Activated CD4-positive, alpha-beta T cell treated with anti-CD3 and anti-CD28 coated beads for 1 hour (primary cell): ENCODE measurements around the gene RFPL3.
"Not testable (repeated sequence)": the region's sequence is repeated elsewhere in the genome, so short reads cannot be mapped to it uniquely, and the experiment has no call there.

Experiments
- DNase-seq: peaks from one replicate; pipeline ENCODE4 v3.0.0-alpha.2; 2020

Gene RFPL3

DNA sequence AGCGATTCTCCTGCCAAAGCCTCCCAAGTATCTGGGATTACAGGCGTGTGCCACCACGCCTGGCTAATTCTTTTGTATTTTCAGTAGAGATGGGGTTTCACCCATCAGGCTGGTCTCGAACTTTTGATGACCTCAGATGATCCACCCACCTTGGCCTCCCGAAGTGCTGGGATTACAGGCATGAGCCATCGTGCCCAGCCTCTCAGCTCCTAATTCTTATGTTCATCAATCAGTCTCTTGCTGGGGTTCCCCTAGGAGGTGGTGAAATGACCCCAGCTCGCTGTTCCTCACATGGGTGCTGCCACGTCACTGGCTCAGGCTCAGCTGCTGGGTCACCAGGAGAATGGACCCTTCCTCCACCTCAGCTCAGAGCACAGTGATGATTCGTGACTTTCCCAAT is at the start of gene RFPL3:
Gene RFPL3 (plus strand): TSS at position 301 of the 400 bp plus-strand sequence. CDS start 205 bp downstream, outside the sequence.
- not testable (repeated sequence) for DNase-seq

DNA sequence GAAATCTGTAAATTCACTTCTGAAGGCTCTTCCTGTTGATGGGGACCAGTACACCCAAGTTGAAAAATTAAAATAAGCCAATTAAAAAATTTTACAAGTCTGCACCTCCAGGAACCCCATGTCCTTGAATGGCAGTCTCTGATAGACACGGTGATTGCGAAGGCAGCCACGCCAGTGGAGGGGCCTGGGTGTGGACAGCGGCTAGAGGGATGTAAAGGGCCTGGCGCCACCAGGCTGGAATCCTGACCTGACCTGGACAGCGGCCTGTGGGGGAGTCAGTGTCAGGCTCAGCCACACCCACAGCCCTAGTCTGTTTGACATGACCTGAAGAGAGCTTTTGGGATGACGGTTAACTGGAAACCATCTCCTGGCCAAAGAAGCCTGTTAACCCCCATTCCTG is 49.5 kb upstream of the RFPL3 start:
- DNase-seq: no peak

DNA sequence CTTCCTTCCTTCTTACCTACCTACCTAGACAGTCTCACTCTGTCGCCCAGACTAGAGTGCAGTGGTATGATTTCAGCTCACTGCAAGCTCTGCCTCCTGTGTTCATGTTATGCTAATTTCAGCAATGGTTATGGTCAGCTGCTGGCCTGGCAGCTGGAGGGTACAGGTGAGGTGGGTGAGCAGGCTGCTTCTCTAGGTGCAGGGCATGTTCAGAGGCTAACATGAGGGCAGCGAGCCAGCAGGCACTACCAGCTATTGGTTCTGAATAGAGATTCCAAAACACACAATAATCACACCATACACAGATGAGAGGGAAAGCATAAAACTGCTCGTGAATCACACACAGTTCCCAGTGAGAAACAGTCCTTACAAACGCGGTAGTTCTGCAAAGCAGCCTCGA is 48.7 kb upstream of the RFPL3 start:
- no peak for DNase-seq

DNA sequence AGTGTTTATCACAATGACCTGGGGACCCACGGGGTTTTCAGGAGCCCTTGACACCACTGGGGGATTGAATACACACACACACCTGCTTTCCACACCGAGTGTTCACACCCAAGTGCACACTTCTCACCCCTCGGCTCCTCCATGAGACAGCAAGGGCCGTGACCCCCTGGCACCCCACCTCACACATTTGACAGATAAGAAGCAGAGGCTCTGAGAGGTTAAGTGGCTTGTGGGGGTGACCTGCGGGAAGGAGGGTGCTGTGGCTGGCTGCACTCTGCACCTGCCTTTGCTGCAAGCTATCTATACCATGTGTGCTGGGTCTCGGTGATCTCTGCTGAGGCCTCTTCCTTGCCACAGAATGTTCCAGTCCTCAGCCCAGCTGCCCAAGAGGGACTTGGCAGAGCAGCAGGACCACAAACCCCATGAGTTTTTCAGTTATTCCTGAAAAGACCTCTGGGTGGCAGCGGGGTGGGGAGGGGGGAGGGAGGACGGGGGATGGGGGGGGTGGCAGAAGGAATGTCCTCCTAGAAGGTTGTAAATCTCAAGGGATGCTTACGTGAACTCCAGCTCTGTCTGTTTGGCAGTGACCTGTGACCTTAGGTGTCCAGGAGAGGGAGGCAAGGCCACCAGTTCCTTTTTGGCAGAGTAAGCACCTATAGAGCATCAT is 47.9 kb upstream of the RFPL3 start:
- DNase-seq: no peak

DNA sequence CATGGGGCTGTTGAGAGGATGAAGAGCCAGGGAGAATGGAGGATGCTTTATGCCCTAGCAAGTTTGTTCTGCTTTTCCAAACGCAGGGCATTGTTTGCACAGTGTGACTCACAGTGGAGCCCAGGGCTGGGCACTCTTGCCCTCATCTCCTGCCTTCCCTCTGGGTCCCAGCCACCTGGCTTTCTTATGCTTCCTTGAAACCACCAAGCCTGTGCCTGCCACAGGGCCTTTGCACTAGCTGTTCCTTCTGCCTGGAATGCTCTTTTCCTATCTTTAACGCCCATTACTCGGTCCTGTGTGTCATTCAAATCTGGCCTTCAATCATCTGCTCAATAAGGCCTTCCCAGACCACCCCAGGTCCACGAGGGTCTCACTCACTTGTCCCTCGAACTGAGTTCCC is 46.9 kb upstream of the RFPL3 start:
- no peak for DNase-seq

DNA sequence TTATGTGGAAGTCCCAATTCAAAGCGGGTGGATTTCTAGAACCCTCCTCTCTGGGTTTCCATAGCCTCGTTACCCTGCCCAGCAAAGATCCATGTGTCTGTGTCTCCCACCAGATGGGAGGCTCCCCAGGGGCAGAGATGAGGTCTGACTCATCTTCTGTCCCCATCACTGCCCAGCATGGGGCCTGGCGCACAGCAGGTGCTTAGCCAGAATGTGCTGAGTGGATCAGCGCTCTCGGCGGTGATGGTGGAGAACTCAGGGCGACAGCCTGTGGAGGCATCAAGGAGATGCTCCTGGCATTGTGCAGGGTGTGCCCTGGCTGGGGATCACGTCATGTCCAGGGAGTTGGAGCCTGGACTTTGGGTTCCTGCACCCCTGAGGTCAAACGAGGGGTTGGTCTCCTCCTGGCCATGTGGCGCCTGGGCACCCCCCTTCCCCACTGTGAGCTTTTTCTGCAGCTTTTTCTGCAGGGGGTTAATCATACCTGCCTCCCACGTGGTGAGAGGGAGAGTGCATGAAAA is 46.1 kb upstream of the RFPL3 start:
- no peak for DNase-seq

DNA sequence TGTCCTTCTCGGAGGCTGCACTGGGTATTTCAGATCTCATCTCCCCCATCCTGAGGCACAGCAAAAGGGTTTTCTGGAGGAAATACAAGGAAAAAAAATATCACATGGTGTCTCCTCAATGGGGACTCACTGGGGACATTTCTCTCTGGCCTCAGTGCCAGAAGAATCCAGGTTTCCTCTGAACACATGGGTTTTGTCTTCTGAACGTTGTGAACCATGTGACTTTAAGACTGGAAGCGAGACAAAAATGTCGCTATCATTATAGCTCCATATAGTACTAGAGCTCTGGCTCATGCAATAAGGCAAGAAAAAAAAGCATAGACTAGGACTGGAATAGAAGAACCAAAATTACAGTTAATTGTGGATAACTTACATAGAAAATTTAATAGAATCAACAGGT is 44.9 kb upstream of the RFPL3 start:
- no peak for DNase-seq

DNA sequence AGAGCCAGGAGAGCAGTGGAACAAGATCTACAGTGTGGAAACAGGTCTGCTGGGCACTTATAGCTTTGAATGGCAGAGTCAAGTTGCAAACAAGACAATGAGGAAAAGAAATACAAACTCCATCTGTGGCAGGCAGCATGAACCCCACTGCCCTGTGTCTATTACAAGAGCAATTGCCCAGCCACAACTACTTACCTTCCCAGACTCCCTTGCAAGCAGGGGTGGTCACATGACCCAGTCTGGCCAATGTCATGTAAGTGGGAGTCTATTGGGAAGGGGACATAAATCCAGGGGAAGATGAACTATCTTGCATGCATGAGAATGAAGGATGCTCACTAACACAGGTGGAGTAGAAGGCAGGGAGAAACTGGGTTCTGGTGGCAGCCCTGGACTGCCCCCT is 44.1 kb upstream of the RFPL3 start:
- no peak for DNase-seq

DNA sequence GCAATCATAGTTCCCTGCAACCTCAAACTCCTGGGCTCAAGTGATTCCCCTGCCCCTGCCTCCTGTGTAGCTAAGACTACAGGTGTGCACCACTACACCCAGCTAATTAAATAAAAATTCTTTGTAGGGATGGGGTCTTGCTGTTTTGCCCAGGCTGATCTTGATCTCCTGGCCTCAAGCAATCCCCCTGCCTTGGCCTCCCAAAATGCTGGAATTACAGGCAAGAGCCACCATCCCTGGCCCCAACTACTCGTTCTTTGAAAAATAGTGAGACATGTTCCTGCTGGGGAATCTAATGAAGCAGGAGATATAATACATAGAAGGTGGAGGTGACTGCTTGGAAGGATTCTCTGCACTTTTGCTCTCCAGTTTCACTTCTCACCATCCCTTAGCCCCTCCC is 40.1 kb upstream of the RFPL3 start:
- no peak for DNase-seq

DNA sequence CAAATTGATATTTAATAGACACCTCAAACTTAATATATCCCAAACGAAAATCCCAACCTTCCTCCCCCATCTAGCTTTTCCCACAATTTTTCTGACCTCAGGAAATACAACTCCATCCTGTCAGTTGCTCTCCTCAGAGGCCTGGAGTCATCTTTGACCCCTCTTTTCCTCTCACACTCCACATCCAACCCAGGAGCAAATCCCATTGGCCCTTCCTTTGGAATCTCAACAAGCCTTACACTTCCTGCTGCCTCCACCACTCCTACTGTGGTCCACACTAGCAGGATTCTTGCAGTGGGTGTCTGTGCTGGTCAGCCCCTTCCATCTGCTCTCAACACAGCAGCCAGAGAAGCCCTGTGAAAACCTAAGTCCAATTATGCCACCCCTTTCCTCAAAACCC is 39.3 kb upstream of the RFPL3 start:
- DNase-seq: no peak

DNA sequence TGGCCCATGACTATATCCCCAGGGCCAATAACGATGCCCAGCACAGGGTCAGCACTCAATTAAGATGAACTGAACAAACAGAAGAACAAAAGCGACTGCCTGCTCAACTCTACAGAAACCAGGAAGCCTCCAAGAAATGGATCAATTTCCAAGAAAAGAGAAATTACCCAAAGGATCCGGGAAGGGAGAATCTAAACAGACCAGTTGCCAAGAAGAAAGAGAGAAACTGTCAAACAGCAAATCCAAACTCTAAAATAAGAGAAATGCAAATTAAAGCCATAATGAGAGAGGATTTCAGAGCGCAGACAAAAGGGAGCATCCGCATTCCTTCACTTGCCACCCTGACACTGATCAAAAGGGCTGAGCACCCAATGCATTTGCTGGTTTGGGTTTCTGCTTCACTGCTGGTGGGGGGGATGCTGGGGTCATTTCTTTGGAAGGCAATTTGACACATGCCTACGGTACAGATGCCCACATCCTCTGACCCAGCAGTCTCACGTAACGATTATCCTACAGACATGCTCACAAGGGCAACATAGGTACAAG is 37.7 kb upstream of the RFPL3 start:
- no peak for DNase-seq

DNA sequence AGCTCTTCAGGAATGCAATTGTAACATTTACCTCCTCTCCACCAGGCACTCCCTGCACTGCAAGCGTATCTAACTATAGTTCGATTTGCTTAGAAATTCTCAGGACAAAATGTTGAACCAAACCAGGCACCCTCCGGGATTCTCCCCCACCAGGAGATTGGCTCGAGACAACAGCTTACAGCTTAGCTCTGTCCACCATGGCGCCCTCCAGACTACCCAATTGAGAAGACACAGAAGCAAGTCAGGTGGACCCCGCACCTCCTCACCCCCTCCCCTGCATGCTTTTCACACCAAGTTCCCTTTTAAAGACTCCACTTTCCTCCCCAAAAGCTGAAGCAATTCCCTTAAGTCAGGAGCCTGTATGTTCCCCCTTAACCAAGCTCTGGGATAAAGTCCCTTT is 34.7 kb upstream of the RFPL3 start:
- DNase-seq: no peak

DNA sequence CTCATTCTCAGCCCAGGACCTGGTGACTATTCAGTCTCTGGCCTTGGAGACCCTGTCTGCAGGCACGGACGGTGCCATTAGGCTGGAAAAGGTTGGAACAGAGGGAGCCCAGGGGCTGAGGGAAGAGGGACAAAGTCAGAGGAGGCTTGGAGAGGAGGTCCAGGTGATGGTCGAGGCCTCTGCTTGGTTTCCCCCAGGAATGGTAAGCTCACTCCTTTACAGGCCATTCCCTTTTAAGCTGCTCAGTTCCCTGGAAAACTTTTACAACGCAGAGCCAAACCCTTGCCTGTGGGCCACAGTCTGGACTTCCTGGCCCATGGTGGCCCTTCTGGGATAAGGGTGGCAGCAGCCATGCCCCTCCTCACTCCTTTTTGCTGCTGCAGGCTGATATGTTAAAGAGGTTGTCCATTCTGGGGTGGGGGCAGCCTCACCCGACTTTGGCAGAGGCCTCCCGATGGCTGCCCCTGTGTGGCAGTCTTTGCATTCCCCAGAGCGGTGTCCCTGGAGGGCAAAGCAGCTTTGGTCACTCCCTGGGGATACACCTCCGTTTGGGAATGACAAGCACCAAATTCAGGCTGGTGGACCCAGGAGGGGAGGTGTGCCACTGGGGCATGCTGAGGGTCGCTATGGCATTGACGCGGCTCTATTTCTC is 34.0 kb upstream of the RFPL3 start:
- no peak for DNase-seq

DNA sequence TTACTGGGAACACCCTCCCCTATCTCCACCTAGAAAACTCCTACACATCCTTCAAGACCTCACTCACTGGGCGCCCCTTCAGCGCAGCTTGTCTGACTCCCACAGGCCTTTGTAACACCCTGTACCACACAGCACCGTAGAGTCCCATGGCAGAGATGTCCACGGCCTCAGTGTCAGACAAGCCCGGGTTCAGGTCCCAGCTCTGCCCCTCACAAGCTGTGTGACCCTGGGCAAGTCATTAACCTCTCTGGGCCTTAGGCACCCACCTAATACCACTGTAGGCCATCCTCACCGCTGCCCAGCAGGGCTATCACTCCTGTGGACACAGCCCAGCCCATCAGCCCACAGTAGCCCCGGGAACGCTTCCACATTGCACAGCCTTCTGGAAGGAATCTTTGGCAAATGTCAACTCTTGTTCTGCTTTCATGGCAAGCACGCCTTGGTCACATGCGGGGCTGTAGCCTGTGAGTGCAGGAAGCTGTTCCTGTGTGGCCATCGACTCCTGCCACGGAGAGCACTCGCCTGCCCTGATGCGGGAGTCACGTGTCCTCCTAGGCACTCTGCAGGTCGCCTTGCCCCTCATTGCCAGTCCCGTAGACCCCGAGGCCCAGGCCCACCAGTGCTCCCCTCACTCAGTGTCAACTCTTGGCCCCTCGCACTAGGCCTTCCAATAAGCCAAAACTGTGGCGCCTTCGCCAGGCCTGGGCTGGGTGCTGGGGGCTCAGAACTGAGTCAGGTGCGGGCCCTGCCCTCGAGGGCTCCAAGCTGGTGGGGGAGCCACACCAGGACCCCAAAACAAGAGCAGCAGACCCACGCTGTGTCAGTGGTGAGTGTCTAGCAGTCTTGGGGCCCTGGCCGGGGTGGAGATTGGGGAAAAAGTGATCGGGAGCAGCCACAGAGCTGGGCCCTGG is 32.9 kb upstream of the RFPL3 start:
- no peak for DNase-seq

DNA sequence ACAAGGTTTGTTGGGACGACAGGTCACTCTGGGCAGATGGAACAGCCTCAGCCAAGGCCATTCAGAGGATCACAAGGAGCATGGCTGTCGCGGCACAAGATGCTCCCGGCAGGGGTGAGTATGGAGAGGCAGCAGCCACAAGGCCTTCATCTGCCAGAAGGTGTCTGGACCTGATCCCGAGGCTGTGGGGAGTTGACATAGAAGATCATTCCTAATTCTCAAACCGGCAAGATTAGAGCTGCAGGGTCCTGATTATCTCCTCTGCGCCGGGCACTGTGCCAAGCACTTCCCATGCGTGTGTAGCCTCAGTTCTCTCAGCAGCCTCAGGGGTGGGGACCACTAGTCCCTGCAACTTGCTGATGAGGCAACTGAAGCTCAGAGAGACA is 32.3 kb upstream of the RFPL3 start:
- DNase-seq: no peak

DNA sequence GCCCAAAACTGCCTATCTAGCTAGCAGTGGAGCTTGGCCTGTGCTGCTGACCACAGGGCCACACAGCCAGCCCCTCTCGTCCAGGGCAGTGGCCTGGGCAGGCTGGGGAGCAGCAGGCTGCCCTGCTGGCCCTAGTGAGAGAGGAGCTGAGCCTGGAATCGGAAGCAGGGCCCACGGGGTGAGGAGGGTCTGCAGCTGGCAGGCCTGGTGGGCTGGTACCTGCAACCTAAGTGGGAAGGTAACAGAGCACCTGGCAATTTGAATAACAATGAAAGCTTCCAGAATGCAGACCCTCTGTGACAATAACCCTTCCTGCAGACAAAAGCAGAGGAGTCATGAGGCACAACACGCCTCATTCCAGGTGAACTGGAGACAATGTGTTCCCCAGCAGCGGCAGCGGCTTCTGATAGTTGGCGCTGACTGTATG is 31.8 kb upstream of the RFPL3 start:
- DNase-seq: no peak

DNA sequence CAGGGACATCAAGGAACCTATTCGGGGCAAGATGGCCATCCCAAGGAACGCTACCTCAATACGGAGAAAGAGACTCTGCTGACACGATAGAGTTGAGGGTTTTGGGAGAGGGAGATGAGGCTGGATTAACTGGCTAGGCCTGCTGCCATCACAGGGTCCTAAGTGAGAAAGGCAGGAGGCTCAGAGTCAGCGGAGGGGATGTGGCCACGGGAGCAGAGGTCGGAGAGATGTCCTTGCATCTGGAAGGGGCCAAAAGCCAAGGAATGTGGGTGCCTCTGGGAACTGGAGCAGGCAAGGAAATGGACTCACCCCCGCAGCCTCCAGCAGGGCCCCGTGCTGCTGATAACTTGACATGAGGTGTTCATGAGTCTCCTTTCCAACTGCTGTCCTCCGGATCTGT is 31.0 kb upstream of the RFPL3 start:
- DNase-seq: no peak

DNA sequence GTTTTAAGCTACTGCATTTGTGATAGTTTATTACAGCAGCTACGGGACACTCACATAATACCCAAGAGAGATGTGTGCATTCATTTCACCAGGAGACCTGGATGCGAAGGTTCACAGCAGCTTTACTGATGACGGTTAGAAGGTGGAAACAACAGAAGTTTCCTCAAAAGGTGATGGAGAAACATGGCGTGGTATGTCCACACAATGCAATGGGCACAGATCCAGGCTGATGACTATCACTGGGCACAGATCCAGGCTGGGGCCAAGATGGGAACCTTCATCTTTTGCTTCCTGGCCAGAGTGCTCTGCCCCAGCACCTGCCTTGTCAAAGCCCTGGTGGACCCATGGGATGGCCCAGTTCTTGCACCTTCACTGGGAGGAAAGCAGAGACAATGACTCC is 30.6 kb upstream of the RFPL3 start:
- no peak for DNase-seq

DNA sequence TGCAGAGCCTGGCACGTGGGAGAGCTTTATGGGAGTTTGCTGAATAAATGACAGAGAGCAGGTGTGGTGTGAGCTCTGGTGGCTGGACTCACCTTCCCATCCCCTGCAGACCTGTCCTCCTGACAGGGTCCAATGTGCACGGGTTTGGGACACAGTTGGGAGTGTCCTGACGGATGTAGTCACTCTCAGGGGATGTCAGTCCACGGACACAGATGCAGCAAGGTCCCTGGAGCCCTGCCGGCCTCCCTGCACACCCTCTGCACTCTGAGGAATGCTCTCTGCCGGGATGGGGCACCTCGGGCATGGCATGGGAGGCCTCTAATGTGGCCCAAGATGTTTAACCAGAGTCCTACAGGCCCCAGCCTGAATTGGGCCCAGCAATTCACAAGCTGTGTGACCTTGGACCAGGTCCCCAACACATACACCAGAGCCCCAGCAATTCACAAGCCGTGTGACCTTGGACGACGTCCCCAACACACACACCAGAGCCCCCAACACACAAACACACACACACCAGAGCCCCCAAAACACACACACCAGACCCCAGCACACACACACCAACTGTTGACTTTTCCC is 30.0 kb upstream of the RFPL3 start:
- no peak for DNase-seq

DNA sequence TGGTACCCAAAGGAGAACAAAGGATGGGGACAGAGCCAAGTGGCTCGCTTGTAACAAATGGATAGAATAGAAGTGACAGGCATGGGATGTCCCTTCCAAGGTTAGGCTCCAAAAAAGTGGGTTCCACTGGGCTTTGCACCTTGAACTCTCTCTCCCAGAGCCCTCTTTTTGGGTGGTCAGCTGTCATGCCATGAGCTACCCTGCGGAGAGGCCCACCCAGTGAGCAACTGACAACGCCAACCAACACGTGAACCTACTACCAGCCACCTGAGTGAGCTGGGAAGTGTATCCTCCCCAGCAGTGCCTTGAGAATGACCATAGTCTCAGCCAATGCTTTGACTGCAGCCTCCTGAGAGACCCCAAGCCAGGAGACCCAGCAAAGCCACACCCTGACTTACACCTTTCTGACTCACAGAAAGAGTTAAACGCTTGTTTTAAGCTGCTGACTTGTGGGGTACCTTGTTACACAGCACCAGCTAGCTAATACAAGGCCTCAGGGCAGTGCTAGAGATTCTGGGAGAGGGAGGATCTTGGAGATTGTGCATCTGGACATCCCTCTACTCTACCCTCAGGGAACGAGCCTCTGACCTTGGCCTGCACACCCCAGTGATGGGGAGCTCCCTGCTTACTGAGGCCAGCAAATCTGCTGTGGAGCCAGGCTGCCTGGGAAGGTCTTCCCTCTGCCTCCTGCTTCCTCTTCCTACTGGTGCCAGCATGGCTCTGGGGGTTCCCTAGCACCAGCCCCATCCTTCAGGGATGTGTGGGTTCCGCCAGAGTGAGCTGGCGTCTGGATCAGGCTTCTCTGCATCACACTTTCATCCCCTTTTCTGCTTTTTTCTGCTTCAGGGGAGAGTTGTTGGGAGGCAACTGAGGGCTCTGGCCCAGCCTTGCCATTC is 29.1 kb upstream of the RFPL3 start:
- DNase-seq: peak; percentile 0

DNA sequence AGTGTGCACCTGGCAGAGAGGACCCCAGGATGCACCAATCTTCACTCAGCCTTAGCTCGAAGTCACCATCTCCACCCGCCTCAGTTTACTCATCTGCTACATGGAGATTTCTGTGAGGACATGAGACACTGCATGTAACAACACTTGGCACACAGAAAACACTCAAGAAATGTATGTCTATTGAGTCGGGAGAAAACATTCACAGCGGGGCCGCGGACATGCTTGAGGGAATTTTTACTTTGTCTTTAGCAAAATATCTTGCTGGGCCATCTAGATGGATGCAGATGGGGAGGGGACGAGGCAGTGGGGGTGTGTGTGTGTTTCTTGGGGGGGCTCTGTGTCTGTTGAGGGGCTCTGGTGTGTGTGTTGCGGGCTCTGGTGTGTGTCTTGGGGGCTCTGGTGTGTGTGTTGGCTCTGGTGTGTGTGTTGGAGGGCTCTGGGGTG is 28.4 kb upstream of the RFPL3 start:
- no peak for DNase-seq
